K562 (cell line): ENCODE data around the gene FAM184B. TPM values are rescaled to one million over a fixed set of nuclear protein-coding genes. Genes with fewer than 3 reads are reported as not detected.

Source experiments
- DNMT1 ChIP-seq: fragments of 450-650 bp; IDR thresholded peaks from 2 replicates; pipeline ENCODE4 v1.6.1; 2016; ENCODE audit warnings: antibody characterized with exemption, mild to moderate bottlenecking
- ETV6 ChIP-seq, 3 experiments: fragments of 150-350 bp in 1 of 3; sonication (generic) in 1 of 3; formaldehyde crosslinking in 1 of 3; IDR thresholded peaks; 2 replicates each; pipeline versions ENCODE4 v1.6.1 to v1.8.0; 2014 to 2022; ENCODE audit warnings: borderline replicate concordance in 2 of 3, low read depth in 2 of 3, antibody characterized with exemption in 1 of 3, low read length in 1 of 3, mild to moderate bottlenecking in 1 of 3, missing genetic modification reagents in 1 of 3
- L3MBTL2 ChIP-seq: fragments of 450-650 bp; IDR thresholded peaks from 2 replicates; pipeline ENCODE4 v1.6.1; 2016; ENCODE audit warnings: mild to moderate bottlenecking, moderate library complexity
- MCM2 ChIP-seq: fragments of 450-650 bp; IDR thresholded peaks from 2 replicates; pipeline ENCODE4 v1.6.1; 2017; ENCODE audit warnings: low read depth, mild to moderate bottlenecking
- PCBP1 ChIP-seq: fragments of 200-400 bp; formaldehyde crosslinking; IDR thresholded peaks from 2 replicates; pipeline ENCODE4 v1.6.1; 2018; ENCODE audit warnings: mild to moderate bottlenecking, low read depth, low read length; ENCODE audit not compliant: poor library complexity, severe bottlenecking
- RHOXF2B ChIP-seq: fragments of 250-450 bp; sonication (Bioruptor Pico); conservative IDR thresholded peaks from 2 replicates; pipeline ENCODE4 v1.5.1; 2021
- SOX6 ChIP-seq: fragments of 450-650 bp; IDR thresholded peaks from 2 replicates; pipeline ENCODE4 v1.6.1; 2014; ENCODE audit warnings: mild to moderate bottlenecking
- SPI1 ChIP-seq: IDR thresholded peaks from 2 replicates; pipeline ENCODE4 v1.6.1; 2011; ENCODE audit warnings: low read depth, low read length, control low read depth, borderline replicate concordance
- SRSF3 ChIP-seq: fragments of 200-400 bp; formaldehyde crosslinking; IDR thresholded peaks from 2 replicates; pipeline ENCODE4 v1.6.1; 2016; ENCODE audit warnings: mild to moderate bottlenecking, low read length, moderate library complexity; ENCODE audit not compliant: insufficient read depth
- ZNF217 ChIP-seq: sonication (generic); formaldehyde crosslinking; IDR thresholded peaks from 2 replicates; pipeline ENCODE4 v1.8.0; 2022; ENCODE audit warnings: mild to moderate bottlenecking, missing genetic modification reagents
- ZNF589 ChIP-seq: fragments of 200-800 bp; sonication (Bioruptor generic); IDR thresholded peaks from 2 replicates; pipeline ENCODE4 v1.6.1; 2016; ENCODE audit warnings: low read depth, missing genetic modification characterization, missing compliant biosample characterization
- ZNF696 ChIP-seq: fragments of 250-450 bp; sonication (Bioruptor Pico); conservative IDR thresholded peaks from 2 replicates; pipeline ENCODE4 v1.4.0; 2020; ENCODE audit warnings: mild to moderate bottlenecking, moderate library complexity
- polyA plus RNA-seq, 8 experiments: library from polyadenylated mRNA; depleted of rRNA in 4 of 8; stranded (reverse) in 5 of 8; unstranded in 3 of 8; fragments of >200 nt; fragmentation: Nextera tagmentation in 2 of 8; fragmentation: Illumina TruSeq in 1 of 8; extraction: Ambion mirVana in 2 of 8; extraction: Trizol in 1 of 8; gene quantifications; 2 replicates each; pipeline versions ENCODE4 v1.2.1 to v1.2.3, GENCODE V29; 2011 to 2014; ENCODE audit warnings: inconsistent platforms in 1 of 8, missing spikeins in 1 of 8
- total RNA-seq, 7 experiments: library from RNA; depleted of rRNA in 6 of 7; stranded (reverse); fragments of >200 nt in 6 of 7; fragmentation: Illumina TruSeq in 2 of 7; extraction: Trizol in 2 of 7; gene quantifications; 2 replicates each; pipeline versions ENCODE4 v1.2.1 to v1.2.3, GENCODE V29; 2011 to 2021; ENCODE audit warnings: low replicate concordance in 1 of 7
- TF ChIP-seq, protein P1 (sequence below), 2 experiments: fragments of 450-650 bp in 1 of 2; sonication (generic) in 1 of 2; formaldehyde crosslinking in 1 of 2; IDR thresholded peaks; 2 replicates each; pipeline versions ENCODE4 v1.7.1 to v1.9.0; 2016 to 2022; ENCODE audit warnings: inconsistent platforms in 1 of 2, mild to moderate bottlenecking in 1 of 2, missing genetic modification reagents in 1 of 2
- TF ChIP-seq, protein P2 (sequence below): sonication (generic); formaldehyde crosslinking; IDR thresholded peaks from 2 replicates; pipeline ENCODE4 v1.9.0; 2022; ENCODE audit warnings: mild to moderate bottlenecking, missing genetic modification reagents
- TF ChIP-seq, protein P3 (sequence below): fragments of 250-450 bp; sonication (Bioruptor Pico); IDR thresholded peaks from 2 replicates; pipeline ENCODE4 v1.9.0; 2021; ENCODE audit warnings: mild to moderate bottlenecking, inconsistent platforms

FAM184B gene
- total and polyA plus RNA-seq, 9 of the 15 experiments (the other 6 are each of a cell fraction or from before 2014, with no cell fraction given), result not detected

DNA sequence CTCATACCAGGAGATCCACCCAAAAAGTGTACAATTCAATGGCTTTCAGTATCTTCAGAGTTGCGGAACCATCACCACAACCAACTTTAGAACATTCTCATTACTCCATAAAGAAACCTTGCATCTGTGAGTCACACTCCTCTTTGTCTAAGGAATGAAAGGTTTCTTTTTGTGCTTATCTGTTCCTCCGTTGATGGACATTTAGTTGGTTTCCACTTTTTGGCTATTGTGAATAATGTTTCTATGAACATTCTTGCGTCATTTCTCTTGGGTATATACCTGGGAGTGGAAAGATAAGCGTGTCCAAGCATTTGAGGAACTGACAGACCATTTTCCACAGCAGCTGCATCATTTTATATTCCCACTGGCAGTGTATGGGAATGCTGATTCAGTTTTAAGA lies 10.6 kb downstream of the FAM184B start (continued):
- TF ChIP-seq L3MBTL2 (no peak), SOX6 (peak; percentile 84), MCM2 (no peak), RHOXF2B (CRISPR knock-in tag) (no peak), ZNF696 (CRISPR knock-in tag) (no peak), DNMT1 (no peak), SRSF3 (no peak), ZNF589 (no peak), ZNF217 (CRISPR knock-in tag) (no peak), PCBP1 (no peak), ETV6 (IDR thresholded peaks at IDR 0.05; ENCODE audit: borderline replicate concordance in 1 of 2, low read depth in 2 of 2, low read length in 1 of 2) (no peak), ETV6 (CRISPR knock-in tag; IDR thresholded peaks at IDR 0.05; ENCODE audit: borderline replicate concordance) (no peak), SPI1 (peak; percentile 46; the same call in 1 of the 2 replicates)
- TF ChIP-seq, protein P1, sequence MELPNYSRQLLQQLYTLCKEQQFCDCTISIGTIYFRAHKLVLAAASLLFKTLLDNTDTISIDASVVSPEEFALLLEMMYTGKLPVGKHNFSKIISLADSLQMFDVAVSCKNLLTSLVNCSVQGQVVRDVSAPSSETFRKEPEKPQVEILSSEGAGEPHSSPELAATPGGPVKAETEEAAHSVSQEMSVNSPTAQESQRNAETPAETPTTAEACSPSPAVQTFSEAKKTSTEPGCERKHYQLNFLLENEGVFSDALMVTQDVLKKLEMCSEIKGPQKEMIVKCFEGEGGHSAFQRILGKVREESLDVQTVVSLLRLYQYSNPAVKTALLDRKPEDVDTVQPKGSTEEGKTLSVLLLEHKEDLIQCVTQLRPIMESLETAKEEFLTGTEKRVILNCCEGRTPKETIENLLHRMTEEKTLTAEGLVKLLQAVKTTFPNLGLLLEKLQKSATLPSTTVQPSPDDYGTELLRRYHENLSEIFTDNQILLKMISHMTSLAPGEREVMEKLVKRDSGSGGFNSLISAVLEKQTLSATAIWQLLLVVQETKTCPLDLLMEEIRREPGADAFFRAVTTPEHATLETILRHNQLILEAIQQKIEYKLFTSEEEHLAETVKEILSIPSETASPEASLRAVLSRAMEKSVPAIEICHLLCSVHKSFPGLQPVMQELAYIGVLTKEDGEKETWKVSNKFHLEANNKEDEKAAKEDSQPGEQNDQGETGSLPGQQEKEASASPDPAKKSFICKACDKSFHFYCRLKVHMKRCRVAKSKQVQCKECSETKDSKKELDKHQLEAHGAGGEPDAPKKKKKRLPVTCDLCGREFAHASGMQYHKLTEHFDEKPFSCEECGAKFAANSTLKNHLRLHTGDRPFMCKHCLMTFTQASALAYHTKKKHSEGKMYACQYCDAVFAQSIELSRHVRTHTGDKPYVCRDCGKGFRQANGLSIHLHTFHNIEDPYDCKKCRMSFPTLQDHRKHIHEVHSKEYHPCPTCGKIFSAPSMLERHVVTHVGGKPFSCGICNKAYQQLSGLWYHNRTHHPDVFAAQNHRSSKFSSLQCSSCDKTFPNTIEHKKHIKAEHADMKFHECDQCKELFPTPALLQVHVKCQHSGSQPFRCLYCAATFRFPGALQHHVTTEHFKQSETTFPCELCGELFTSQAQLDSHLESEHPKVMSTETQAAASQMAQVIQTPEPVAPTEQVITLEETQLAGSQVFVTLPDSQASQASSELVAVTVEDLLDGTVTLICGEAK (IDR thresholded peaks at IDR 0.05), result no peak
- TF ChIP-seq, protein P1 (CRISPR knock-in tag; IDR thresholded peaks at IDR 0.05), result no peak
- TF ChIP-seq, protein P2, sequence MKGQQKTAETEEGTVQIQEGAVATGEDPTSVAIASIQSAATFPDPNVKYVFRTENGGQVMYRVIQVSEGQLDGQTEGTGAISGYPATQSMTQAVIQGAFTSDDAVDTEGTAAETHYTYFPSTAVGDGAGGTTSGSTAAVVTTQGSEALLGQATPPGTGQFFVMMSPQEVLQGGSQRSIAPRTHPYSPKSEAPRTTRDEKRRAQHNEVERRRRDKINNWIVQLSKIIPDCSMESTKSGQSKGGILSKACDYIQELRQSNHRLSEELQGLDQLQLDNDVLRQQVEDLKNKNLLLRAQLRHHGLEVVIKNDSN, result no peak
- TF ChIP-seq, protein P3, sequence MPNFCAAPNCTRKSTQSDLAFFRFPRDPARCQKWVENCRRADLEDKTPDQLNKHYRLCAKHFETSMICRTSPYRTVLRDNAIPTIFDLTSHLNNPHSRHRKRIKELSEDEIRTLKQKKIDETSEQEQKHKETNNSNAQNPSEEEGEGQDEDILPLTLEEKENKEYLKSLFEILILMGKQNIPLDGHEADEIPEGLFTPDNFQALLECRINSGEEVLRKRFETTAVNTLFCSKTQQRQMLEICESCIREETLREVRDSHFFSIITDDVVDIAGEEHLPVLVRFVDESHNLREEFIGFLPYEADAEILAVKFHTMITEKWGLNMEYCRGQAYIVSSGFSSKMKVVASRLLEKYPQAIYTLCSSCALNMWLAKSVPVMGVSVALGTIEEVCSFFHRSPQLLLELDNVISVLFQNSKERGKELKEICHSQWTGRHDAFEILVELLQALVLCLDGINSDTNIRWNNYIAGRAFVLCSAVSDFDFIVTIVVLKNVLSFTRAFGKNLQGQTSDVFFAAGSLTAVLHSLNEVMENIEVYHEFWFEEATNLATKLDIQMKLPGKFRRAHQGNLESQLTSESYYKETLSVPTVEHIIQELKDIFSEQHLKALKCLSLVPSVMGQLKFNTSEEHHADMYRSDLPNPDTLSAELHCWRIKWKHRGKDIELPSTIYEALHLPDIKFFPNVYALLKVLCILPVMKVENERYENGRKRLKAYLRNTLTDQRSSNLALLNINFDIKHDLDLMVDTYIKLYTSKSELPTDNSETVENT (CRISPR knock-in tag), result no peak
